GM18520 (cell line): ENCODE results near the gene ST6GAL1.
"Not testable (repeated sequence)": the region's sequence is repeated elsewhere in the genome, so short reads cannot be mapped to it uniquely, and the experiment has no call there.

Experiments used
- ATAC-seq: cut with Tn5 transposase; IDR thresholded peaks from one replicate; pipeline ENCODE4 v1.9.1; 2021; ENCODE audit not compliant: unreplicated experiment

ST6GAL1 gene

GRCh38 chr3:186930143-186930640 is at the start of gene ST6GAL1:
ST6GAL1 (plus strand) TSS chr3:186930526; CDS start chr3:187042704, 112,178 bp downstream.
- ATAC-seq: no peak

GRCh38 chr3:186882150-186882524 is 48.2 kb upstream of the ST6GAL1 start:
- ATAC-seq: no peak

GRCh38 chr3:186882881-186883685 is 47.2 kb upstream of the ST6GAL1 start:
- no peak for ATAC-seq

GRCh38 chr3:186883686-186884058 is 46.7 kb upstream of the ST6GAL1 start:
- no peak for ATAC-seq

- not testable (repeated sequence) for ATAC-seq
Observed at GRCh38 chr3:186884868-186885267, 45.5 kb upstream of the ST6GAL1 start.

- no peak for ATAC-seq
Observed at GRCh38 chr3:186886202-186886981, 43.9 kb upstream of the ST6GAL1 start.

GRCh38 chr3:186887507-186887938 is 42.8 kb upstream of the ST6GAL1 start:
- not testable (repeated sequence) for ATAC-seq

- ATAC-seq: no peak
Observed at GRCh38 chr3:186888569-186888968, 41.8 kb upstream of the ST6GAL1 start.

GRCh38 chr3:186889698-186890097 is 40.6 kb upstream of the ST6GAL1 start:
- not testable (repeated sequence) for ATAC-seq

- ATAC-seq: no peak
Observed at GRCh38 chr3:186890911-186891310, 39.4 kb upstream of the ST6GAL1 start.

- not testable (repeated sequence) for ATAC-seq
Observed at GRCh38 chr3:186893071-186893470, 37.3 kb upstream of the ST6GAL1 start.

- ATAC-seq: no peak
Observed at GRCh38 chr3:186895406-186895805, 34.9 kb upstream of the ST6GAL1 start.

- ATAC-seq: no peak
Observed at GRCh38 chr3:186896006-186896405, 34.3 kb upstream of the ST6GAL1 start.

- ATAC-seq: no peak
Observed at GRCh38 chr3:186896875-186897274, 33.5 kb upstream of the ST6GAL1 start.

- ATAC-seq: no peak
Observed at GRCh38 chr3:186901135-186901734, 29.1 kb upstream of the ST6GAL1 start.

GRCh38 chr3:186902154-186902553 is 28.2 kb upstream of the ST6GAL1 start:
- ATAC-seq: no peak

- ATAC-seq: no peak
Observed at GRCh38 chr3:186902713-186903112, 27.6 kb upstream of the ST6GAL1 start.

- not testable (repeated sequence) for ATAC-seq
Observed at GRCh38 chr3:186903676-186904075, 26.6 kb upstream of the ST6GAL1 start.

GRCh38 chr3:186907075-186907474 is 23.3 kb upstream of the ST6GAL1 start:
- not testable (repeated sequence) for ATAC-seq

GRCh38 chr3:186909078-186909853 is 21.1 kb upstream of the ST6GAL1 start:
- ATAC-seq: no peak
